DND-41 (cell line): Measurements from ENCODE around the gene ANAPC5.

Experiments used
- EZH2 ChIP-seq: IDR thresholded peaks from 3 replicates; pipeline ENCODE4 v1.6.1; 2012; ENCODE audit warnings: borderline replicate concordance, low read depth, mild to moderate bottlenecking, moderate library complexity, low read length, inconsistent platforms; ENCODE audit not compliant: severe bottlenecking
- TF ChIP-seq, protein P1 (sequence below): IDR thresholded peaks from 2 replicates; pipeline ENCODE4 v1.5.1; 2012; ENCODE audit warnings: borderline replicate concordance, low read length, moderate library complexity, mild to moderate bottlenecking; ENCODE audit not compliant: poor library complexity, severe bottlenecking; ENCODE audit errors: extremely low read depth

DNA sequence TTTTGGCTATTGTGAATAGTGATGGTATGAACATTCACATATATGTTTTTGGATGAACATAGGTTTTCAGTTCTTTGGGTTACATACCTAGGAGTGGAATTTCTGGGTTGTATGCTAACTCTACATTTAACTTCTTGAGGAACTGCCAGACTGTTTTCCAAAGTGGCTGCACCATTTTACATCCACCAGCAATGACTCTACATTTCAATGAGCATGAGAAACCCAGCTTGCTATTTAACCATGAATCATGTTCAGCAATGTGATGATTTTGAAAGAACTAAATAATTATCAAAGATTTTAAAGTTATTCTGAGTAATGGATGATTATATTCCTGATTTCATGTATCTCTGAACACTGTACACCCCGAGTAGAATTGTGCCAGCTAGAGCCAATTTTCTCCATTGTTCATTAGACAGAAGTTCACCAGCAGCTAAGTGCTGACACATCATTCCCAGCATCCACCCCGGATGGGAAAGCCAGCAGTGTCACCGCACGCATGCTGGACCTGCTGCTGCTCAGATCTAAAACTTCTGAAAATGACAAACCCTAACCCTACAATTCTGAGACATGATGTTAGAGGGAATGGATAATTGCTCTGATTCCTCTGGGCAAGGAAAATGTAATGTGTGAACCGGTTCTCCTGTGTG lies 13.3 kb upstream of the ANAPC5 start:
- TF ChIP-seq, protein P1, sequence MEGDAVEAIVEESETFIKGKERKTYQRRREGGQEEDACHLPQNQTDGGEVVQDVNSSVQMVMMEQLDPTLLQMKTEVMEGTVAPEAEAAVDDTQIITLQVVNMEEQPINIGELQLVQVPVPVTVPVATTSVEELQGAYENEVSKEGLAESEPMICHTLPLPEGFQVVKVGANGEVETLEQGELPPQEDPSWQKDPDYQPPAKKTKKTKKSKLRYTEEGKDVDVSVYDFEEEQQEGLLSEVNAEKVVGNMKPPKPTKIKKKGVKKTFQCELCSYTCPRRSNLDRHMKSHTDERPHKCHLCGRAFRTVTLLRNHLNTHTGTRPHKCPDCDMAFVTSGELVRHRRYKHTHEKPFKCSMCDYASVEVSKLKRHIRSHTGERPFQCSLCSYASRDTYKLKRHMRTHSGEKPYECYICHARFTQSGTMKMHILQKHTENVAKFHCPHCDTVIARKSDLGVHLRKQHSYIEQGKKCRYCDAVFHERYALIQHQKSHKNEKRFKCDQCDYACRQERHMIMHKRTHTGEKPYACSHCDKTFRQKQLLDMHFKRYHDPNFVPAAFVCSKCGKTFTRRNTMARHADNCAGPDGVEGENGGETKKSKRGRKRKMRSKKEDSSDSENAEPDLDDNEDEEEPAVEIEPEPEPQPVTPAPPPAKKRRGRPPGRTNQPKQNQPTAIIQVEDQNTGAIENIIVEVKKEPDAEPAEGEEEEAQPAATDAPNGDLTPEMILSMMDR, result no peak
- no peak for TF ChIP-seq EZH2
